HepG2 (cell line): ENCODE measurements around the gene NEDD4L. TPM values are rescaled to one million over a fixed set of nuclear protein-coding genes. Genes with fewer than 3 reads are reported as not detected.
A peak's percentile ranks its signal among the peaks of the same experiment; 100 is the strongest.

ENCODE experiments used
- ATRX ChIP-seq: sonication (generic); formaldehyde crosslinking; IDR thresholded peaks from 2 replicates; pipeline ENCODE4 v1.4.0; 2020; ENCODE audit warnings: missing genetic modification reagents, borderline replicate concordance
- EEA1 ChIP-seq: sonication (generic); formaldehyde crosslinking; IDR thresholded peaks from 2 replicates; pipeline ENCODE4 v1.5.1; 2020; ENCODE audit warnings: mild to moderate bottlenecking, missing genetic modification reagents, borderline replicate concordance
- EHMT2 ChIP-seq: fragments of 200-600 bp; sonication (generic); IDR thresholded peaks from 2 replicates; pipeline ENCODE4 v1.7.0; 2017; ENCODE audit warnings: antibody characterized with exemption, low read depth, low read length, borderline replicate concordance
- GRHL1 ChIP-seq: sonication (generic); formaldehyde crosslinking; conservative IDR thresholded peaks from 2 replicates; pipeline ENCODE4 v1.8.0; 2022; ENCODE audit warnings: missing genetic modification reagents
- IRF9 ChIP-seq: sonication (generic); formaldehyde crosslinking; IDR thresholded peaks from 2 replicates; pipeline ENCODE4 v1.8.0; 2022; ENCODE audit warnings: missing genetic modification reagents, mild to moderate bottlenecking, borderline replicate concordance
- MIER3 ChIP-seq: IDR thresholded peaks from 2 replicates; pipeline ENCODE4 v1.6.1; 2016; ENCODE audit warnings: missing compliant biosample characterization, borderline replicate concordance
- MIXL1 ChIP-seq: IDR thresholded peaks from 2 replicates; pipeline ENCODE4 v1.6.1; 2016
- MTA3 ChIP-seq: sonication (generic); formaldehyde crosslinking; IDR thresholded peaks from 2 replicates; pipeline ENCODE4 v1.4.0; 2020; ENCODE audit warnings: missing genetic modification reagents
- NONO ChIP-seq, 2 experiments: fragments of 450-650 bp in 1 of 2; sonication (generic) in 1 of 2; formaldehyde crosslinking in 1 of 2; IDR thresholded peaks in 1 of 2; conservative IDR thresholded peaks in 1 of 2; 2 replicates each; pipeline versions ENCODE4 v1.6.1 to v1.8.0; 2017 to 2022; ENCODE audit warnings: mild to moderate bottlenecking in 1 of 2, missing genetic modification reagents in 1 of 2, moderate library complexity in 1 of 2
- POLR2A ChIP-seq, 2 experiments: IDR thresholded peaks; 2 replicates each; pipeline ENCODE4 v1.6.1; 2011; ENCODE audit warnings: low read depth in 2 of 2, low read length in 2 of 2, mild to moderate bottlenecking in 1 of 2, moderate library complexity in 1 of 2; ENCODE audit not compliant: insufficient read depth in 1 of 2
- REL ChIP-seq: sonication (generic); formaldehyde crosslinking; conservative IDR thresholded peaks from 2 replicates; pipeline ENCODE4 v1.8.0; 2022; ENCODE audit warnings: mild to moderate bottlenecking, missing genetic modification reagents, moderate library complexity
- RORA ChIP-seq: sonication (generic); formaldehyde crosslinking; IDR thresholded peaks from 2 replicates; pipeline ENCODE4 v1.5.0; 2020; ENCODE audit warnings: mild to moderate bottlenecking, missing genetic modification reagents, moderate library complexity
- RXRB ChIP-seq: IDR thresholded peaks from 2 replicates; pipeline ENCODE4 v1.6.1; 2016; ENCODE audit warnings: borderline replicate concordance, missing genetic modification reagents, missing compliant biosample characterization
- SMARCC2 ChIP-seq: fragments of 450-650 bp; IDR thresholded peaks from 2 replicates; pipeline ENCODE4 v1.6.1; 2017; ENCODE audit warnings: antibody characterized with exemption, mild to moderate bottlenecking
- TBL1XR1 ChIP-seq: fragments of 150-350 bp; IDR thresholded peaks from 2 replicates; pipeline ENCODE4 v1.6.1; 2014; ENCODE audit warnings: borderline replicate concordance, low read length; ENCODE audit not compliant: partially characterized antibody
- ZBTB37 ChIP-seq: sonication (generic); formaldehyde crosslinking; IDR thresholded peaks from 2 replicates; pipeline ENCODE4 v1.4.0; 2020; ENCODE audit warnings: mild to moderate bottlenecking, missing genetic modification reagents
- ZBTB43 ChIP-seq: sonication (generic); formaldehyde crosslinking; conservative IDR thresholded peaks from 2 replicates; pipeline ENCODE4 v1.4.0; 2020; ENCODE audit warnings: missing genetic modification reagents
- ZFP36L2 ChIP-seq: sonication (generic); formaldehyde crosslinking; IDR thresholded peaks from 2 replicates; pipeline ENCODE4 v1.4.0; 2020; ENCODE audit warnings: missing genetic modification reagents
- ZNF350 ChIP-seq: sonication (generic); formaldehyde crosslinking; IDR thresholded peaks from 2 replicates; pipeline ENCODE4 v1.4.0; 2020; ENCODE audit warnings: mild to moderate bottlenecking, low read depth, missing genetic modification reagents, borderline replicate concordance
- ZNF563 ChIP-seq: sonication (generic); formaldehyde crosslinking; IDR thresholded peaks from 2 replicates; pipeline ENCODE4 v1.8.0; 2022; ENCODE audit warnings: mild to moderate bottlenecking, moderate library complexity, missing genetic modification reagents
- ZNF629 ChIP-seq: sonication (generic); formaldehyde crosslinking; conservative IDR thresholded peaks from 2 replicates; pipeline ENCODE4 v1.5.0; 2020; ENCODE audit warnings: missing genetic modification reagents
- ZNF672 ChIP-seq: sonication (generic); formaldehyde crosslinking; IDR thresholded peaks from 2 replicates; pipeline ENCODE4 v1.8.1; 2022; ENCODE audit warnings: missing genetic modification reagents
- ZNF720 ChIP-seq: sonication (generic); formaldehyde crosslinking; IDR thresholded peaks from 2 replicates; pipeline ENCODE4 v1.4.0; 2020; ENCODE audit warnings: missing genetic modification reagents
- ZNF740 ChIP-seq: sonication (generic); formaldehyde crosslinking; IDR thresholded peaks from 2 replicates; pipeline ENCODE4 v1.4.0; 2020; ENCODE audit warnings: missing genetic modification reagents
- polyA plus RNA-seq, 8 experiments: library from polyadenylated mRNA; depleted of rRNA in 3 of 8; stranded (reverse) in 7 of 8; unstranded in 1 of 8; fragments of >200 nt; fragmentation: Illumina TruSeq in 4 of 8; extraction: Trizol in 4 of 8; gene quantifications; 2 replicates each; pipeline versions ENCODE4 v1.2.1 to v1.2.3, GENCODE V29; 2011 to 2016; ENCODE audit warnings: low read depth in 4 of 8, missing spikeins in 1 of 8, mixed read lengths in 1 of 8; ENCODE audit not compliant: insufficient read depth in 1 of 8
- total RNA-seq, 5 experiments: library from RNA; depleted of rRNA; stranded (reverse); fragments of >200 nt; fragmentation: Illumina TruSeq; extraction: Trizol; gene quantifications; 2 replicates each; pipeline ENCODE4 v1.2.3, GENCODE V29; 2016; ENCODE audit warnings: low read depth in 1 of 5

NEDD4L gene
- total and polyA plus RNA-seq, 2 of the 13 experiments (the other 11 are each of a cell fraction or from before 2014, with no cell fraction given): 168 to 390 TPM

- 0 out of 2 replicates have a peak, but pooled peaks have one; percentile 16 for TF ChIP-seq RXRB (CRISPR knock-in tag)
- TF ChIP-seq ZFP36L2 (CRISPR knock-in tag): no peak
- TF ChIP-seq MTA3: no peak
- TF ChIP-seq POLR2A (IDR thresholded peaks at IDR 0.05; ENCODE audit: insufficient read depth in 1 of 2, low read depth in 2 of 2, low read length in 2 of 2): no peak; a peak in 2 of 4 replicates
- TF ChIP-seq ZNF563 (CRISPR knock-in tag): peak; percentile 5; the same call in 1 of the 2 replicates
- TF ChIP-seq ZNF740 (CRISPR knock-in tag): peak; percentile 29; the same call in 1 of the 2 replicates
- no peak for TF ChIP-seq TBL1XR1
- no peak for TF ChIP-seq NONO (IDR thresholded peaks at IDR 0.05)
- peak; percentile 64; the same call in 1 of the 2 replicates for TF ChIP-seq NONO (CRISPR knock-in tag; conservative IDR thresholded peaks at IDR 0.05)
- TF ChIP-seq ZNF672 (CRISPR knock-in tag): 0 out of 2 replicates have a peak, but pooled peaks have one; percentile 30
- TF ChIP-seq ZNF720 (CRISPR knock-in tag): no peak
- no peak for TF ChIP-seq ZBTB37 (CRISPR knock-in tag)
- no peak for TF ChIP-seq MIER3
- no peak for TF ChIP-seq GRHL1 (CRISPR knock-in tag)
- TF ChIP-seq ZBTB43 (CRISPR knock-in tag): no peak
- 0 out of 2 replicates have a peak, but pooled peaks have one; percentile 5 for TF ChIP-seq ZNF629 (CRISPR knock-in tag)
- no peak for TF ChIP-seq MIXL1 (CRISPR knock-in tag)
- 0 out of 2 replicates have a peak, but pooled peaks have one; percentile 38 for TF ChIP-seq ZNF350 (CRISPR knock-in tag)
- TF ChIP-seq RORA (CRISPR knock-in tag): no peak
- no peak for TF ChIP-seq ATRX (CRISPR knock-in tag)
- TF ChIP-seq EHMT2: no peak
- TF ChIP-seq IRF9 (CRISPR knock-in tag): peak; percentile 28; the same call in 1 of the 2 replicates
- TF ChIP-seq SMARCC2: no peak
- TF ChIP-seq EEA1 (CRISPR knock-in tag): 0 out of 2 replicates have a peak, but pooled peaks have one; percentile 49
- peak; percentile 67; the same call in 1 of the 2 replicates for TF ChIP-seq REL
These were observed 580 bp downstream of the NEDD4L start (continued) for GRCh38 chr18:58044370-58045241.
